Large intestine (tissue), 3 donors: ENCODE data around the gene RASSF8. TPM values are rescaled to one million over a fixed set of nuclear protein-coding genes. Genes with fewer than 3 reads are reported as not detected.
A peak's percentile ranks its signal among the peaks of the same experiment; 100 is the strongest.
"Not testable (repeated sequence)": the region's sequence is repeated elsewhere in the genome, so short reads cannot be mapped to it uniquely, and the experiment has no call there.

Source experiments
- DNase-seq, 2 donors: peaks; one replicate each; pipeline versions ENCODE4 v3.0.0 to v3.0.0-alpha.2; 2013
- H3K27ac ChIP-seq: one replicate; pipeline ENCODE4 v1.5.1; 2013; ENCODE audit warnings: low read length
- H3K27me3 ChIP-seq: 2 replicates; pipeline ENCODE4 v1.6.1; 2013; ENCODE audit warnings: low read length; ENCODE audit not compliant: control insufficient read depth, insufficient read depth
- H3K36me3 ChIP-seq: 2 replicates; pipeline ENCODE4 v1.6.1; 2013; ENCODE audit warnings: low read length; ENCODE audit not compliant: control insufficient read depth, insufficient read depth
- H3K4me1 ChIP-seq: one replicate; pipeline ENCODE4 v1.6.1; 2013; ENCODE audit warnings: low read length; ENCODE audit not compliant: control insufficient read depth, insufficient read depth
- H3K4me3 ChIP-seq: one replicate; pipeline ENCODE4 v1.5.1; 2013; ENCODE audit warnings: low read length
- H3K9me3 ChIP-seq: one replicate; pipeline ENCODE4 v1.6.1; 2013; ENCODE audit warnings: mild to moderate bottlenecking, low read depth, low read length, moderate library complexity; ENCODE audit not compliant: control insufficient read depth
- WGBS: methylation state at CpG from one replicate; pipeline ENCODE4 v1.1.5; 2013; ENCODE audit warnings: low lambda C conversion rate; ENCODE audit not compliant: insufficient coverage; 5-methylcytosine and 5-hydroxymethylcytosine counted together
- polyA plus RNA-seq: library from polyadenylated mRNA; unstranded; fragments of 120-200 nt; gene quantifications from one replicate; pipeline ENCODE4 v1.2.1, GENCODE V29; 2013

RASSF8 gene
- polyA plus RNA-seq, 1 donor = 20.2 TPM

- peak in 1 of 2 donors; percentile 34 for DNase-seq
- H3K36me3 ChIP-seq = no peaks in the 10 kb centered on the region
- no peaks in the 10 kb centered on the region for H3K4me1 ChIP-seq
- no peaks in the 10 kb centered on the region for H3K9me3 ChIP-seq
- WGBS = no CpG with 5 or more reads among the region's 1 CpG
- no peak overlapping the region for H3K4me3 ChIP-seq
- H3K27me3 ChIP-seq = no peaks in the 10 kb centered on the region
- no peak overlapping the region for H3K27ac ChIP-seq
These were observed 97.9 kb downstream of the RASSF8 start for GRCh38 chr12:26056335-26056734.

GRCh38 chr12:26057271-26057670 is 98.8 kb downstream of the RASSF8 start:
- not testable (repeated sequence) for H3K27ac ChIP-seq, DNase-seq, H3K27me3 ChIP-seq, H3K4me3 ChIP-seq, H3K9me3 ChIP-seq, H3K4me1 ChIP-seq, H3K36me3 ChIP-seq
- WGBS = no CpG with 5 or more reads among the region's 6 CpGs

- Histone ChIP-seq H3K27ac (no peak overlapping the region), H3K9me3 (no peaks in the 10 kb centered on the region), H3K4me3 (no peak overlapping the region), H3K27me3 (no peaks in the 10 kb centered on the region), H3K36me3 (no peaks in the 10 kb centered on the region), H3K4me1 (no peaks in the 10 kb centered on the region)
- no peak for DNase-seq
- WGBS = no CpG with 5 or more reads among the region's 8 CpGs
These were observed 99.8 kb downstream of the RASSF8 start for GRCh38 chr12:26058308-26058707.

- DNase-seq = no peak
- no peaks in the 10 kb centered on the region for H3K36me3 ChIP-seq
- H3K4me1 ChIP-seq = no peaks in the 10 kb centered on the region
- WGBS = 100% methylated on average over 1 of the region's 1 CpG
- H3K4me3 ChIP-seq = no peak overlapping the region
- no peak overlapping the region for H3K27ac ChIP-seq
- H3K9me3 ChIP-seq = no peaks in the 10 kb centered on the region
- no peaks in the 10 kb centered on the region for H3K27me3 ChIP-seq
These were observed 100.3 kb downstream of the RASSF8 start for GRCh38 chr12:26058818-26059217.

GRCh38 chr12:26062006-26062405 is 103.5 kb downstream of the RASSF8 start:
- no CpG with 5 or more reads among the region's 3 CpGs for WGBS
- Histone ChIP-seq H3K9me3 (no peaks in the 10 kb centered on the region), H3K4me3 (no peak overlapping the region), H3K4me1 (no peaks in the 10 kb centered on the region), H3K27me3 (no peaks in the 10 kb centered on the region), H3K27ac (no peak overlapping the region), H3K36me3 (no peaks in the 10 kb centered on the region)
- DNase-seq = no peak

GRCh38 chr12:26062566-26062965 is 104.1 kb downstream of the RASSF8 start:
- DNase-seq = no peak
- 90% methylated on average over 2 of the region's 4 CpGs for WGBS
- H3K36me3 ChIP-seq = no peaks in the 10 kb centered on the region

GRCh38 chr12:26065451-26065850 is 107.0 kb downstream of the RASSF8 start:
- 80% methylated on average over 1 of the region's 5 CpGs for WGBS
- DNase-seq = no peak
- no peak overlapping the region for H3K27ac ChIP-seq
- H3K36me3 ChIP-seq = no peaks in the 10 kb centered on the region
- H3K9me3 ChIP-seq = no peaks in the 10 kb centered on the region
- H3K4me3 ChIP-seq = no peak overlapping the region
- H3K27me3 ChIP-seq = no peaks in the 10 kb centered on the region
- H3K4me1 ChIP-seq = no peaks in the 10 kb centered on the region

More at GRCh38 chr12:26062566-26062965, 104.1 kb downstream of the RASSF8 start:
- Histone ChIP-seq H3K27me3 (no peaks in the 10 kb centered on the region), H3K9me3 (no peaks in the 10 kb centered on the region), H3K4me3 (no peak overlapping the region), H3K27ac (no peak overlapping the region), H3K4me1 (no peaks in the 10 kb centered on the region)

GRCh38 chr12:26068503-26068902 is 110.0 kb downstream of the RASSF8 start:
- 80% methylated on average over 1 of the region's 4 CpGs for WGBS
- no peaks in the 10 kb centered on the region for H3K36me3 ChIP-seq

GRCh38 chr12:26069796-26070195 is 111.3 kb downstream of the RASSF8 start:
- DNase-seq = no peak
- H3K4me3 ChIP-seq = no peak overlapping the region
- H3K27ac ChIP-seq = no peak overlapping the region
- no peaks in the 10 kb centered on the region for H3K27me3 ChIP-seq
- H3K4me1 ChIP-seq = no peaks in the 10 kb centered on the region
- H3K36me3 ChIP-seq = no peaks in the 10 kb centered on the region
- no peaks in the 10 kb centered on the region for H3K9me3 ChIP-seq

More at GRCh38 chr12:26068503-26068902, 110.0 kb downstream of the RASSF8 start:
- no peaks in the 10 kb centered on the region for H3K4me1 ChIP-seq
- H3K27ac ChIP-seq = no peak overlapping the region
- no peaks in the 10 kb centered on the region for H3K27me3 ChIP-seq
- no peaks in the 10 kb centered on the region for H3K9me3 ChIP-seq
- no peak for DNase-seq
- no peak overlapping the region for H3K4me3 ChIP-seq

GRCh38 chr12:26077915-26078702 is 119.6 kb downstream of the RASSF8 start:
- WGBS = no CpG with 5 or more reads among the region's 2 CpGs
- Histone ChIP-seq H3K9me3 (peaks cover 4% of the 10 kb centered on the region), H3K27ac (no peak overlapping the region), H3K4me1 (no peaks in the 10 kb centered on the region), H3K4me3 (no peak overlapping the region), H3K27me3 (no peaks in the 10 kb centered on the region), H3K36me3 (no peaks in the 10 kb centered on the region)
- no peak for DNase-seq

GRCh38 chr12:26080911-26081310 is 122.4 kb downstream of the RASSF8 start:
- H3K27ac ChIP-seq = no peak overlapping the region

More at GRCh38 chr12:26080911-26081310, 122.4 kb downstream of the RASSF8 start:
- no peak for DNase-seq
- no CpG with 5 or more reads among the region's 1 CpG for WGBS
- no peak overlapping the region for H3K4me3 ChIP-seq
- no peaks in the 10 kb centered on the region for H3K36me3 ChIP-seq
- no peaks in the 10 kb centered on the region for H3K4me1 ChIP-seq
- H3K9me3 ChIP-seq = peaks cover 4% of the 10 kb centered on the region
- no peaks in the 10 kb centered on the region for H3K27me3 ChIP-seq
